ENCODE data around the gene GRIA4.
A peak's percentile ranks its signal among the peaks of the same experiment; 100 is the strongest.

The GRIA4 gene

GRCh38 chr11:105609832-105610781 lies at the start of gene GRIA4:
GRIA4 (plus strand) TSS chr11:105610073; CDS start chr11:105610998, 925 bp downstream.
- peak; percentile 46 for DNase-seq

GRCh38 chr11:105573091-105573490 lies 36.8 kb upstream of the GRIA4 start:
- no peak for DNase-seq

- no peak for DNase-seq
Measured at GRCh38 chr11:105574974-105575373, 34.9 kb upstream of the GRIA4 start.

- no peak for DNase-seq
Measured at GRCh38 chr11:105577641-105578040, 32.2 kb upstream of the GRIA4 start.

GRCh38 chr11:105579111-105579510 lies 30.8 kb upstream of the GRIA4 start:
- no peak for DNase-seq

GRCh38 chr11:105582497-105582896 lies 27.4 kb upstream of the GRIA4 start:
- DNase-seq: no peak

GRCh38 chr11:105588001-105588400 lies 21.9 kb upstream of the GRIA4 start:
- no peak for DNase-seq

- no peak for DNase-seq
Measured at GRCh38 chr11:105589346-105589745, 20.5 kb upstream of the GRIA4 start.

- DNase-seq: no peak
Measured at GRCh38 chr11:105592035-105592434, 17.8 kb upstream of the GRIA4 start.

GRCh38 chr11:105598371-105598770 lies 11.5 kb upstream of the GRIA4 start:
- no peak for DNase-seq

- no peak for DNase-seq
Measured at GRCh38 chr11:105603156-105603555, 6.7 kb upstream of the GRIA4 start.

- DNase-seq: no peak
Measured at GRCh38 chr11:105609341-105609781, 512 bp upstream of the GRIA4 start.

- no peak for DNase-seq
Measured at GRCh38 chr11:105610871-105611571, 1.1 kb downstream of the GRIA4 start.

- DNase-seq: no peak
Measured at GRCh38 chr11:105611572-105612441, 1.9 kb downstream of the GRIA4 start.

GRCh38 chr11:105612771-105613170 lies 2.9 kb downstream of the GRIA4 start:
- DNase-seq: no peak

GRCh38 chr11:105613183-105613582 lies 3.3 kb downstream of the GRIA4 start:
- no peak for DNase-seq

GRCh38 chr11:105618343-105618955 lies 8.6 kb downstream of the GRIA4 start:
- no peak for DNase-seq

- DNase-seq: no peak
Measured at GRCh38 chr11:105619556-105619955, 9.7 kb downstream of the GRIA4 start.

GRCh38 chr11:105622016-105622415 lies 12.1 kb downstream of the GRIA4 start:
- no peak for DNase-seq

GRCh38 chr11:105632316-105632715 lies 22.4 kb downstream of the GRIA4 start:
- DNase-seq: no peak

- DNase-seq: no peak
Measured at GRCh38 chr11:105635466-105635865, 25.6 kb downstream of the GRIA4 start.

GRCh38 chr11:105636496-105636895 lies 26.6 kb downstream of the GRIA4 start:
- DNase-seq: no peak

Measured in activated CD8-positive, alpha-beta memory T cell treated with anti-CD3 and anti-CD28 coated beads, Interleukin-2, amount 50 U/mL, for 48 hours (primary cell).